ENCODE data around the gene AKR1C1. TPM values are rescaled to one million over a fixed set of nuclear protein-coding genes. Genes with fewer than 3 reads are reported as not detected.
"Not testable (repeated sequence)": the region's sequence is repeated elsewhere in the genome, so short reads cannot be mapped to it uniquely, and the experiment has no call there.

AKR1C1 gene
- total and polyA plus RNA-seq, 2 donors (not counting 1 experiment from before 2014, with no cell fraction given), result 0.25 TPM; not detected in 1

DNA sequence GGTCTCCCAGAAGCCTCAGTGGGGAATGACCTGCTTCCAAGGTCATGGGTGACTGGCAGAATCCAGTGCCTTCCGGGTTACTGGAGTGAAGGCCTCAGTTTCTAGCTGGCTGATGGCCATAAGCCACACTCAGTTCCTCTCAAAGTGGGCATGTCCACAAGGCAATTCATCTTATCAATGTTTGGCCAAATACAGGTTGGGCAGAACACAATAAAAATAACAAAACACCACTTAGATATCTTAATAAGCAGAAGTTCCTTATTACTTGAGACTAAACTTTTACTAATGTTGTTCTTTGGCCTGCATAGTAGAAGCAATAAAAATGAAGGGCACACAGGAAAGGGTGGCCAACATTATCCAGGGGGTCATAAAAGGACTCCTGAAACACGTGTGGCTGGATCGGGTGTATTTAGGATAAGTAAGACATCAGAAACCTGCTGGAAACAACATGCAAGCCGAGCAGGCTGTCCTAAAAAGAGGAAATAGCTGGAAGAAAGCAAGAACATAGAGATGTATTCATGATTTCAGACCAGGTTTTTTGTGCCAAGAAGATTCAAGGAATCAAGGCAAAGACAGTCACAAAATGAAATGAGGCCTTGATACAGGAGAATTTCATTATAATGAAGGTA, 60.1 kb downstream of the AKR1C1 start:
- Histone ChIP-seq H3K36me3 (replicated peaks in 1 of 2; ENCODE audit: control extremely low read depth in 1 of 2, control insufficient read depth in 1 of 2, extremely low read depth in 1 of 2, insufficient read depth in 2 of 2, low read length in 1 of 2) (no peaks in the 10 kb centered on the region), H3K9me3 (ENCODE audit: control extremely low read depth in 1 of 3, control insufficient read depth in 2 of 3, insufficient read depth in 1 of 3, low read length in 2 of 3) (no peaks in the 10 kb centered on the region), H3K27me3 (replicated peaks in 1 of 4; ENCODE audit: control extremely low read depth in 1 of 4, control insufficient read depth in 3 of 4, insufficient read depth in 4 of 4, low read length in 3 of 4) (no peaks in the 10 kb centered on the region), H3K27ac (ENCODE audit: low read length in 2 of 2) (no peak overlapping the region), H3K79me2 (ENCODE audit: control insufficient read depth, insufficient read depth, low read length) (no peaks in the 10 kb centered on the region), H3K4me1 (ENCODE audit: control insufficient read depth in 2 of 2, insufficient read depth in 2 of 2, low read length in 2 of 2) (peaks cover 2 to 4% of the 10 kb centered on the region in 2 donors), H3K4me2 (replicated peaks; ENCODE audit: low read depth, low read length, poor library complexity, severe bottlenecking) (no peak overlapping the region), H3K4me3 (ENCODE audit: control extremely low read depth in 1 of 5, extremely low read depth in 1 of 5, insufficient read depth in 1 of 5, low read depth in 2 of 5, low read length in 4 of 5) (no peak overlapping the region), H4K20me1 (ENCODE audit: control insufficient read depth, insufficient read depth, low read length, poor library complexity, severe bottlenecking) (no peaks in the 10 kb centered on the region), H3K9ac (ENCODE audit: low read length) (no peak overlapping the region), H2AFZ (ENCODE audit: insufficient read depth, low read depth, low read length, poor library complexity, severe bottlenecking) (no peak overlapping the region)
- peaks cover 6% of the 10 kb centered on the region for H3K9me3 Mint-ChIP-seq (ENCODE audit: insufficient read depth)
- peaks cover 14% of the 10 kb centered on the region for H3K4me1 Mint-ChIP-seq
- ChIA-PET CTCF (no interaction called here), POLR2A (no interaction called here)
- 20% methylated on average over 4 of the region's 4 CpGs for WGBS (ENCODE audit: insufficient coverage)
- no peak overlapping the region for H3K4me3 Mint-ChIP-seq
- H3K27me3 Mint-ChIP-seq, result peaks cover 3% of the 10 kb centered on the region
- DNase-seq (no peak), ATAC-seq (ENCODE audit: low read depth) (no peak)
- H3K27ac Mint-ChIP-seq, result no peak overlapping the region
- TF ChIP-seq EZH2 (IDR thresholded peaks at IDR 0.05; ENCODE audit: borderline replicate concordance, insufficient read depth, low read depth, low read length, poor library complexity, severe bottlenecking), result no peak
- TF ChIP-seq, protein P1, sequence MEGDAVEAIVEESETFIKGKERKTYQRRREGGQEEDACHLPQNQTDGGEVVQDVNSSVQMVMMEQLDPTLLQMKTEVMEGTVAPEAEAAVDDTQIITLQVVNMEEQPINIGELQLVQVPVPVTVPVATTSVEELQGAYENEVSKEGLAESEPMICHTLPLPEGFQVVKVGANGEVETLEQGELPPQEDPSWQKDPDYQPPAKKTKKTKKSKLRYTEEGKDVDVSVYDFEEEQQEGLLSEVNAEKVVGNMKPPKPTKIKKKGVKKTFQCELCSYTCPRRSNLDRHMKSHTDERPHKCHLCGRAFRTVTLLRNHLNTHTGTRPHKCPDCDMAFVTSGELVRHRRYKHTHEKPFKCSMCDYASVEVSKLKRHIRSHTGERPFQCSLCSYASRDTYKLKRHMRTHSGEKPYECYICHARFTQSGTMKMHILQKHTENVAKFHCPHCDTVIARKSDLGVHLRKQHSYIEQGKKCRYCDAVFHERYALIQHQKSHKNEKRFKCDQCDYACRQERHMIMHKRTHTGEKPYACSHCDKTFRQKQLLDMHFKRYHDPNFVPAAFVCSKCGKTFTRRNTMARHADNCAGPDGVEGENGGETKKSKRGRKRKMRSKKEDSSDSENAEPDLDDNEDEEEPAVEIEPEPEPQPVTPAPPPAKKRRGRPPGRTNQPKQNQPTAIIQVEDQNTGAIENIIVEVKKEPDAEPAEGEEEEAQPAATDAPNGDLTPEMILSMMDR (IDR thresholded peaks at IDR 0.05), result no peak
- intact Hi-C loops (cut with micrococcal nuclease), result no loop called here

DNA sequence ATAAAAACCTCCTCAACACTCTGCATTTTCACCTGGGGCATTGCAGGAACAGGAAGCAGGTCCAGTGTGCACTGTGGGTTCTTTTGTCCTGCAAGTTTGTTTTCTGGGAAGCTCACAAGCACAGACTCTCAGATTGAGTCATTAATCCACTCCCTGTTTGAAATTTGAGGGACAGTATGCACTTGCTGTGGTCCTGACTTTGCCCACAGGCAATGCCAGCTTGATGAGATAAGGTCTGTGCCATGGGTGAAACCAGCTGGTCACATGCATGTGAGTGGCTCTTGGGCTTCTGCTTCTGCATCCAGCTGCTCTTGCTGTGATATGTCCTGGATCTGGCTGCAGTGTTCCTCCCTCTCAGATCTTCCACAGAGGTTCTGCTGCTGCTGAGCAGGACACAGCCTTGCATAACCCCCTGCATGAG, 62.3 kb downstream of the AKR1C1 start:
- peaks cover 14% of the 10 kb centered on the region for H3K9me3 Mint-ChIP-seq (ENCODE audit: insufficient read depth)
- ATAC-seq (ENCODE audit: low read depth); H3K4me3 ChIP-seq (ENCODE audit: control extremely low read depth in 1 of 5, extremely low read depth in 1 of 5, insufficient read depth in 1 of 5, low read depth in 2 of 5, low read length in 4 of 5); H3K27me3 ChIP-seq (replicated peaks in 1 of 4; ENCODE audit: control extremely low read depth in 1 of 4, control insufficient read depth in 3 of 4, insufficient read depth in 4 of 4, low read length in 3 of 4); DNase-seq; CTCF ChIA-PET; H4K20me1 ChIP-seq (ENCODE audit: control insufficient read depth, insufficient read depth, low read length, poor library complexity, severe bottlenecking); H3K4me2 ChIP-seq (replicated peaks; ENCODE audit: low read depth, low read length, poor library complexity, severe bottlenecking); H3K9ac ChIP-seq (ENCODE audit: low read length); H3K27me3 Mint-ChIP-seq; intact Hi-C loops (cut with micrococcal nuclease); H3K27ac Mint-ChIP-seq; H2AFZ ChIP-seq (ENCODE audit: insufficient read depth, low read depth, low read length, poor library complexity, severe bottlenecking); H3K36me3 ChIP-seq (replicated peaks in 1 of 2; ENCODE audit: control extremely low read depth in 1 of 2, control insufficient read depth in 1 of 2, extremely low read depth in 1 of 2, insufficient read depth in 2 of 2, low read length in 1 of 2); H3K79me2 ChIP-seq (ENCODE audit: control insufficient read depth, insufficient read depth, low read length); H3K9me3 ChIP-seq (ENCODE audit: control extremely low read depth in 1 of 3, control insufficient read depth in 2 of 3, insufficient read depth in 1 of 3, low read length in 2 of 3); H3K4me1 ChIP-seq (ENCODE audit: control insufficient read depth in 2 of 2, insufficient read depth in 2 of 2, low read length in 2 of 2); H3K27ac ChIP-seq (ENCODE audit: low read length in 2 of 2); H3K4me3 Mint-ChIP-seq; POLR2A ChIA-PET: not testable (repeated sequence)
- H3K4me1 Mint-ChIP-seq, result peaks cover 14% of the 10 kb centered on the region
